ENCODE data around the gene PDE4C. TPM values are rescaled to one million over a fixed set of nuclear protein-coding genes. Genes with fewer than 3 reads are reported as not detected.

Gene PDE4C
- total RNA-seq, 2 donors from 2014 or later: 0.27 to 1.6 TPM

GRCh38 chr19:18190278-18190677 is 36.0 kb downstream of the PDE4C start:
- H3K27ac ChIP-seq: no peak overlapping the region
- DNase-seq (ENCODE audit: low spot score): no peak
- TF ChIP-seq POLR2A (IDR thresholded peaks at IDR 0.05): no peak
- TF ChIP-seq POLR2AphosphoS5 (IDR thresholded peaks at IDR 0.05): no peak
- TF ChIP-seq, protein P1, sequence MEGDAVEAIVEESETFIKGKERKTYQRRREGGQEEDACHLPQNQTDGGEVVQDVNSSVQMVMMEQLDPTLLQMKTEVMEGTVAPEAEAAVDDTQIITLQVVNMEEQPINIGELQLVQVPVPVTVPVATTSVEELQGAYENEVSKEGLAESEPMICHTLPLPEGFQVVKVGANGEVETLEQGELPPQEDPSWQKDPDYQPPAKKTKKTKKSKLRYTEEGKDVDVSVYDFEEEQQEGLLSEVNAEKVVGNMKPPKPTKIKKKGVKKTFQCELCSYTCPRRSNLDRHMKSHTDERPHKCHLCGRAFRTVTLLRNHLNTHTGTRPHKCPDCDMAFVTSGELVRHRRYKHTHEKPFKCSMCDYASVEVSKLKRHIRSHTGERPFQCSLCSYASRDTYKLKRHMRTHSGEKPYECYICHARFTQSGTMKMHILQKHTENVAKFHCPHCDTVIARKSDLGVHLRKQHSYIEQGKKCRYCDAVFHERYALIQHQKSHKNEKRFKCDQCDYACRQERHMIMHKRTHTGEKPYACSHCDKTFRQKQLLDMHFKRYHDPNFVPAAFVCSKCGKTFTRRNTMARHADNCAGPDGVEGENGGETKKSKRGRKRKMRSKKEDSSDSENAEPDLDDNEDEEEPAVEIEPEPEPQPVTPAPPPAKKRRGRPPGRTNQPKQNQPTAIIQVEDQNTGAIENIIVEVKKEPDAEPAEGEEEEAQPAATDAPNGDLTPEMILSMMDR (IDR thresholded peaks at IDR 0.05): no peak
- peaks cover 6% of the 10 kb centered on the region for H3K4me1 ChIP-seq (replicated peaks)
- no peak overlapping the region for H3K4me3 ChIP-seq
- H3K9me3 ChIP-seq: no peaks in the 10 kb centered on the region
- no peaks in the 10 kb centered on the region for H3K36me3 ChIP-seq
- intact Hi-C loops (cut with DNase I): loop anchor here (5.0 kb wide), 1 partner anchor 62 kb away; no protein-coding TSS in a partner anchor
- WGBS: 86% methylated on average over 4 of the region's 4 CpGs
- no peaks in the 10 kb centered on the region for H3K27me3 ChIP-seq (replicated peaks; ENCODE audit: insufficient read depth)

GRCh38 chr19:18185538-18185937 is 40.7 kb downstream of the PDE4C start:
- Histone ChIP-seq H3K27me3 (replicated peaks; ENCODE audit: insufficient read depth) (no peaks in the 10 kb centered on the region), H3K4me3 (no peak overlapping the region), H3K4me1 (replicated peaks) (no peaks in the 10 kb centered on the region), H3K36me3 (no peaks in the 10 kb centered on the region), H3K27ac (no peak overlapping the region), H3K9me3 (no peaks in the 10 kb centered on the region)
- no peak for DNase-seq (ENCODE audit: low spot score)
- no peak for TF ChIP-seq POLR2AphosphoS5 (IDR thresholded peaks at IDR 0.05)
- TF ChIP-seq, protein P1 (IDR thresholded peaks at IDR 0.05): no peak
- TF ChIP-seq POLR2A (IDR thresholded peaks at IDR 0.05): no peak
- WGBS: 76% methylated on average over 6 of the region's 6 CpGs
- intact Hi-C loops (cut with DNase I): no loop called here

GRCh38 chr19:18183529-18183928 is 42.7 kb downstream of the PDE4C start:
- Histone ChIP-seq H3K27ac (no peak overlapping the region), H3K9me3 (no peaks in the 10 kb centered on the region)
- DNase-seq (ENCODE audit: low spot score): no peak

DNA sequence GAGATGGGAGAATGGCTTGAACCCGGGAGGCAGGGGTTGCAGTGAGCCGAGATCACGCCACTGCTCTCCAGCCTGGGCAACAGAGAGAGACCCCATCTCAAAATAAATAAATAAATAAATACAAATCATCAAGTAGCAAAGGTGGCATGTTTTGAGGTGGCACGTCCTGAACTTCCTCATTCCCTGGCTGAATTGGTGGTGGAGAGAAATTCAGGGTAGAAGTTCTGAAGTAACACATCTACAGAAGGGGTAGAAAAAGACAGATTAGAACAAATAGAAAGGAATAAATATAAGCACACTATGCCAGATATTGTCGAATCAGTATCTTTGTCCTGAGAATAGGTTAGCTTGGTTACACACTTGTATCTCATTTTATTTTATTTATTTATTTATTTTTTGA is 46.3 kb downstream of the PDE4C start:
- Histone ChIP-seq H3K4me1 (replicated peaks) (no peaks in the 10 kb centered on the region), H3K4me3 (no peak overlapping the region), H3K36me3 (no peaks in the 10 kb centered on the region), H3K27ac (no peak overlapping the region), H3K27me3 (replicated peaks; ENCODE audit: insufficient read depth) (no peaks in the 10 kb centered on the region), H3K9me3 (no peaks in the 10 kb centered on the region)
- no peak for DNase-seq (ENCODE audit: low spot score)
- WGBS: 91% methylated on average over 5 of the region's 5 CpGs
- TF ChIP-seq POLR2AphosphoS5 (IDR thresholded peaks at IDR 0.05) (no peak), POLR2A (IDR thresholded peaks at IDR 0.05) (no peak)
- TF ChIP-seq, protein P1 (IDR thresholded peaks at IDR 0.05): no peak
- intact Hi-C loops (cut with DNase I): no loop called here

More at GRCh38 chr19:18183529-18183928, 42.7 kb downstream of the PDE4C start:
- intact Hi-C loops (cut with DNase I): no loop called here
- Histone ChIP-seq H3K4me3 (no peak overlapping the region), H3K4me1 (replicated peaks) (no peaks in the 10 kb centered on the region), H3K27me3 (replicated peaks; ENCODE audit: insufficient read depth) (no peaks in the 10 kb centered on the region), H3K36me3 (no peaks in the 10 kb centered on the region)
- no peak for TF ChIP-seq POLR2A (IDR thresholded peaks at IDR 0.05)
- TF ChIP-seq, protein P1 (IDR thresholded peaks at IDR 0.05): no peak
- TF ChIP-seq POLR2AphosphoS5 (IDR thresholded peaks at IDR 0.05): peak; percentile 79

Data from prostate gland (tissue), 2 donors.